NT2/D1 (cell line): ENCODE results near the gene ALDH7A1.

Source experiments
- DNase-seq: peaks from one replicate; pipeline ENCODE4 v3.0.0-alpha.2; 2011; ENCODE audit warnings: low read depth, low spot score
- H3K27me3 ChIP-seq: 2 replicates; pipeline ENCODE4 v1.6.0; 2011; ENCODE audit warnings: mild to moderate bottlenecking; ENCODE audit not compliant: insufficient read length, insufficient read depth
- H3K36me3 ChIP-seq: 2 replicates; pipeline ENCODE4 v1.6.1; 2011; ENCODE audit warnings: mild to moderate bottlenecking, low read length, mixed read lengths; ENCODE audit not compliant: insufficient read depth, insufficient read length
- H3K4me1 ChIP-seq: 2 replicates; pipeline ENCODE4 v1.5.1; 2011; ENCODE audit not compliant: insufficient read depth, insufficient read length
- H3K4me3 ChIP-seq: 2 replicates; pipeline ENCODE4 v1.5.1; 2011; ENCODE audit warnings: low read depth; ENCODE audit not compliant: insufficient read length
- H3K9ac ChIP-seq: 2 replicates; pipeline ENCODE4 v1.6.0; 2011; ENCODE audit warnings: low read depth; ENCODE audit not compliant: insufficient read length
- H3K9me3 ChIP-seq: 2 replicates; pipeline ENCODE4 v1.5.1; 2011; ENCODE audit warnings: mild to moderate bottlenecking, low read length; ENCODE audit not compliant: insufficient read depth
- SUZ12 ChIP-seq: IDR thresholded peaks from 2 replicates; pipeline ENCODE4 v1.6.1; 2011; ENCODE audit not compliant: insufficient read length, insufficient read depth; ENCODE audit errors: extremely low read depth
- YY1 ChIP-seq: IDR thresholded peaks from 2 replicates; pipeline ENCODE4 v1.6.1; 2011; ENCODE audit not compliant: insufficient read length, insufficient read depth
- ZNF274 ChIP-seq: IDR thresholded peaks from 2 replicates; pipeline ENCODE4 v1.6.1; 2011; ENCODE audit warnings: mild to moderate bottlenecking, low read depth, low read length

Gene ALDH7A1

DNA sequence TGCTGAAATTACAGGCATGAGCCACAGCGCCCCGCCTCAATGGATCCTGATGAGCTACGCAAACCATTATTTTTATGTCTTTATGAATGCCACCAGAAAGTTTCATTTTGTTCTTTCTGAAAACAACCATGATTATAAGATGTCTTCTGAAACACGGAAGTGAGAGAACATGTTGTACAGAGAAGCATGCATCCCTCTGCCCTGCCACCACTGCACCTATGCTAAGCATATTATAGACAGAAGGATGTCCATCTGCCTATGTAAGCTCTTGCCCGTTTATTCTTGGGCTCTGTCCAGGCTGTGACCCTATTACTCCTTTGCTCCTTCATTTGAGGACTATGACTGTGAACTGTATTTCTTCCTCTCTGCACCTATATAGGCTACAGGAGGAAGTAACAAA lies 97.5 kb downstream of the ALDH7A1 start:
- H3K9ac ChIP-seq = no peak overlapping the region

DNA sequence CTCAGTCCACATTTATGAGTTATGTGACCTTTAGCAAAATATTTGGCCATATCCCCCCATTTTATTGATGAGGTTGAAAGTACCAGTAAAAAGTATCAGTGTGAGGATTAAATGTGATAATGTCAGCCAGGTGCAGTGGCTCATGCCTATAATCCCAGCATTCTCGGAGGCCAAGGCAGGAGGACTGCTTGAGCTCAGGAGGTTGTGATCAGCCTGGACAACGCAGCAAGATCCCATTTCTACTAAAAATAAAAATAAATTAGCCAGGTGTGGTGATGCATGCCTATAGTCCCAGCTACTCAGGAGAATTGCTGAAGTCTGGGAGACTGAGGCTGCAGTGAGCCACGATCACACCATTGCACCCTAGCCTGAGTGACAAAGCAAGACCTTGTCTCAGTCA lies 100.6 kb downstream of the ALDH7A1 start:
- no peak for TF ChIP-seq YY1
- no peak for TF ChIP-seq ZNF274
- TF ChIP-seq SUZ12 = no peak
- Histone ChIP-seq H3K9me3 (no peaks in the 10 kb centered on the region), H3K36me3 (no peaks in the 10 kb centered on the region), H3K4me1 (no peaks in the 10 kb centered on the region), H3K4me3 (no peak overlapping the region), H3K27me3 (no peaks in the 10 kb centered on the region), H3K9ac (no peak overlapping the region)
- no peak for DNase-seq

More for the DNA sequence above, 97.5 kb downstream of the ALDH7A1 start:
- no peaks in the 10 kb centered on the region for H3K27me3 ChIP-seq
- H3K4me1 ChIP-seq = no peaks in the 10 kb centered on the region
- DNase-seq = no peak
- H3K36me3 ChIP-seq = no peaks in the 10 kb centered on the region
- no peak overlapping the region for H3K4me3 ChIP-seq
- no peaks in the 10 kb centered on the region for H3K9me3 ChIP-seq
- TF ChIP-seq YY1 (no peak), SUZ12 (no peak), ZNF274 (no peak)

DNA sequence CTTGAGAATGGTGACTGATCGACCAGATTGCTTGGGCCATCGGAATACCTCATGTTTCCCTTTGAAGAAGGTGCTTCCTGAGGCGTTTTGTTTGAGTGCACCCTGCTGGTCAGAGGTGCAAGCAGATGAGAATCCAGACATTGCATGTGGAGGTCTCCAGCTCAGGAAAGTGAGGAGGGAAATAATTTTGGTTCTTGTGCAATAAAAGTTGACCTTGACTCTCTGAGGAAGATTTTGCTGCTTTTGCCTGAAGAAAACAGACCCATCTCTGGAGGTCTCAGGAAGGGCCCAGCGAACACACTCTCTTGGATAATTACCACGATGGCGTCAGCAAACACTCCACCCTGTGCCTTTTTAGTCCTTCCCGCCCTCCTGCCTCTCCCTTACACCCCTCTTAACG lies 102.1 kb downstream of the ALDH7A1 start:
- TF ChIP-seq YY1 = no peak
- TF ChIP-seq ZNF274 = no peak
- TF ChIP-seq SUZ12 = no peak
- no peak for DNase-seq
- no peak overlapping the region for H3K9ac ChIP-seq
- H3K27me3 ChIP-seq = no peaks in the 10 kb centered on the region
- H3K4me1 ChIP-seq = no peaks in the 10 kb centered on the region
- H3K9me3 ChIP-seq = no peaks in the 10 kb centered on the region
- no peak overlapping the region for H3K4me3 ChIP-seq
- no peaks in the 10 kb centered on the region for H3K36me3 ChIP-seq

DNA sequence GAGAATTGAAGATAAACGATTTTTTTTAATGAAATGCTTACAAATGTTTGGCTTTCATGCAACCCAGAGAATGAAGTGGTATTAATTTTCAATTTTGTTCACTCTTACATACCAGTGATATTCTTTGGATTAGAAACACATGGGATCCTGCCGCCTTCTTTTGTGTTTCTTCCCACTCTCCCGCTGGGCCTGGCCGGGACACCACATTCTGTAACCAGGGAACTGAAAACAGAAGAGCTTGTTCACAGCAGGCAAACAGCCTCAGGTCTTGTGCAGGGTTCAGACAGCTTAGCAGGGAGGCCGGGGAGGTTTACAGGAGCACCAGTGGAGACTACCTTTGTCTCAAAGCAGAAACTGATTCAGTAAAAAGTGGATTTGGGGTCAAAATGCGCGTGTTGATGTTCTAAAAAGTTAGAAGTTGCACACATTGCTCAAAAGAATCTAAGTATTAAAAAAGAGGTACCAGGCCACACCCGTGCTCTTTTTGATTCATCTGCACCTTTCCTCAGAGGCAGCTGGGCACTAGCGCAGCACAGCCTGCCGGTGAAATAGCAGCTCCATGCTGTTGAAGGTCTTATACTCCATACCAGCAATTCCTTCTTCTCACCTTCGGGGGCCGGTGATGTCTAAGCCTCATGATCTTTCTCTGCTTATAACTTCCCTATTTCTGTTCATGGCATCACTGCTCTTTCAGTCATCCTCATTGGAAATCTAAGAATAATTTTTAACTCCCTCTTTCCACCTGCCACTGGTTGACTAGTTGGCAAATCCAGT lies 104.7 kb downstream of the ALDH7A1 start:
- no peak for TF ChIP-seq YY1
- no peak for TF ChIP-seq SUZ12
- no peak for TF ChIP-seq ZNF274
- Histone ChIP-seq H3K4me3 (no peak overlapping the region), H3K36me3 (peaks cover 7% of the 10 kb centered on the region), H3K4me1 (no peaks in the 10 kb centered on the region), H3K9me3 (no peaks in the 10 kb centered on the region), H3K27me3 (no peaks in the 10 kb centered on the region), H3K9ac (no peak overlapping the region)
- DNase-seq = peak; percentile 33

DNA sequence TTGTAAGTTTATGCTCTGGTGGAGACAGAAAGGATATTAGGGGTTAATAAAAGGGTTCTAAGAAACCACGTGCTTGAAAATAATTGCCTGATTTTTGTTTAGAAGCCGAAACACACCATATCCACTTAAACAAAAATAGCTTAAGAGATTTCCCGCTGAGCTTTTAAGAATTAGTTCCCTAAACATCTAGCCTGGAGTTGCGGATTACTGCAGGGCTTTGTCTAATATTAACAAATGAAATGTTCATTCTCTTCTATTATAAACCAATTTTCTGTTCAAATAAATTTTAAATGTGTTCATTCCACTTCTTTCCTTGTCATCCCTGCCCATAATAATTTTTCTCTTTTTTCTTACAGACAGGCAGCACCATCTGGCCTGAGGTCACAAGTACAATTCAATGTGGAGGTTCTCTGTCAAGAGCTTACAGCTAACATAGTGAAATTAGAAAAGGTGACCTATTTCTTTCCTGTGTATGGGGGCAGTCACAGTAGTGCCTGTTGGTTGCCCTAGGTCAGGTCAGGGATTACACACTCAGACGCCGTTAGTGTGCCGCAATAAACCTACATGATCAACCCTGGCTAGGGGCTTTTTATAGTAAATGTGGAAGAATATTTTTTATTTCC lies 106.5 kb downstream of the ALDH7A1 start:
- H3K36me3 ChIP-seq = peaks cover 12% of the 10 kb centered on the region
- no peak overlapping the region for H3K9ac ChIP-seq
- no peaks in the 10 kb centered on the region for H3K4me1 ChIP-seq
- DNase-seq = no peak
- no peaks in the 10 kb centered on the region for H3K9me3 ChIP-seq
- no peak overlapping the region for H3K4me3 ChIP-seq
- no peaks in the 10 kb centered on the region for H3K27me3 ChIP-seq
- TF ChIP-seq YY1 (no peak), ZNF274 (no peak), SUZ12 (no peak)

DNA sequence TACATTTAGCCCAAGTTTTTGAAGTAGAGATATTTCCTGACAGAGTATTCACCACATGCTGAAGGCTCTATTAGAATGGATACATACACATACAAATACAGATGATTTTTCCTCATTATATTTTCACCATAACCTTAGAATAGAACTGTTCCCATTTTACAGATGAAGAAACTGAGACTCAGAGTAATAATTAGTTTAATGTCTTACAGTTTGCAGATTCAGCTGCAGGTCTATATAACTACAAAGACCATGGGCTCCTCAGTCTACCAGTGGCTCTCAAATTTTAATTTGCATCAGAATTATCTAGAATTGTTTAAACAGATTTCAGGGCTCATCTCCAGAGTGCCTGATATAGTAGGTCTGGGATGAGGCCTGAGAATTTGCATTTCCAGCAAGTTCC lies 107.4 kb downstream of the ALDH7A1 start:
- H3K9me3 ChIP-seq = no peaks in the 10 kb centered on the region
- no peaks in the 10 kb centered on the region for H3K27me3 ChIP-seq
- no peak for DNase-seq
- peaks cover 12% of the 10 kb centered on the region for H3K36me3 ChIP-seq
- TF ChIP-seq SUZ12 = no peak
- TF ChIP-seq YY1 = no peak
- no peak for TF ChIP-seq ZNF274
- H3K9ac ChIP-seq = no peak overlapping the region
- no peaks in the 10 kb centered on the region for H3K4me1 ChIP-seq
- no peak overlapping the region for H3K4me3 ChIP-seq

DNA sequence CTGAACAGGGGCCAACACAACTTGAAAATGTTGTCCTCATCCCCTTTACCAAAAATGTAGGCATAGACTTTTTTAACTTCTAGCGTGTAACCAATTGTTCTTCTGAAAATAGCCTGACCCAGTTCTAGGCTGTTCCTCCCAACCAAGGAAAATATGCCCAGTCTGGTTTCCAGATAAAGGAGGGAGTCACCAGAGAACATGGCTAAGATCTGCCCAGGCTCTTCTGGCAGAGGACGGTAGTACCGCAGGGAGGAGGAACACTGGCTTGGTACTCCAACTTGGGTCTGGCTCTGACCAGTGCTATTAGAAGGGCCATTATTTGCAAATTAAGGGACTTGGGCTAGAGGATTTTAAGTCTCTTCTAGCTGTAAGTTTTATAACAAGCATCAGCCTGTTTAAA lies 108.7 kb downstream of the ALDH7A1 start:
- H3K4me1 ChIP-seq = no peaks in the 10 kb centered on the region
- no peak overlapping the region for H3K4me3 ChIP-seq
- H3K36me3 ChIP-seq = peaks cover 12% of the 10 kb centered on the region
- no peaks in the 10 kb centered on the region for H3K27me3 ChIP-seq
- no peaks in the 10 kb centered on the region for H3K9me3 ChIP-seq
- H3K9ac ChIP-seq = no peak overlapping the region
- DNase-seq = no peak
- TF ChIP-seq ZNF274 (no peak), YY1 (no peak), SUZ12 (no peak)
